HAP-1 (cell line): ENCODE data around the gene HCAR3.
A peak's percentile ranks its signal among the peaks of the same experiment; 100 is the strongest.
"Not testable (repeated sequence)": the region's sequence is repeated elsewhere in the genome, so short reads cannot be mapped to it uniquely, and the experiment has no call there.

Source experiments
- DNase-seq, 2 experiments: peaks; one replicate each; pipeline ENCODE4 v3.0.0-alpha.2; 2016 to 2020; ENCODE audit warnings: low spot score in 2 of 2
- H3K27me3 ChIP-seq: fragments of 250-450 bp; sonication (Bioruptor Pico); 2 replicates; pipeline ENCODE4 v1.5.1; 2020; ENCODE audit warnings: low read depth, mild to moderate bottlenecking, moderate library complexity
- H3K36me3 ChIP-seq: fragments of 250-450 bp; sonication (Bioruptor Pico); replicated peaks from 2 replicates; pipeline ENCODE4 v1.5.1; 2020; ENCODE audit warnings: mild to moderate bottlenecking
- H3K4me1 ChIP-seq: fragments of 250-450 bp; sonication (Bioruptor Pico); 2 replicates; pipeline ENCODE4 v1.5.1; 2020; ENCODE audit warnings: mild to moderate bottlenecking
- H3K4me3 ChIP-seq: fragments of 250-450 bp; sonication (Bioruptor Pico); 2 replicates; pipeline ENCODE4 v1.5.1; 2020; ENCODE audit warnings: mild to moderate bottlenecking, moderate library complexity
- H3K9me3 ChIP-seq: fragments of 250-450 bp; sonication (Bioruptor Pico); 2 replicates; pipeline ENCODE4 v1.5.1; 2020; ENCODE audit warnings: mild to moderate bottlenecking, moderate library complexity
- in situ Hi-C: fragments of 300-500 bp; cut with MboI; formaldehyde crosslinking; loops from 3 replicates; pipeline ENCODE4 v1.14.3; 2020; ENCODE audit warnings: low sequenced_read_pairs, inconsistent platforms, mixed read lengths

Gene HCAR3

GRCh38 chr12:122732170-122732569 lies 15.6 kb upstream of the HCAR3 start:
- in situ Hi-C loops, result no loop called here
- Histone ChIP-seq H3K27me3 (no peaks in the 10 kb centered on the region), H3K9me3 (no peaks in the 10 kb centered on the region), H3K36me3 (no peaks in the 10 kb centered on the region), H3K4me1 (peaks cover 9% of the 10 kb centered on the region), H3K4me3 (no peak overlapping the region)
- DNase-seq, result no peak

GRCh38 chr12:122730215-122731014 lies 13.8 kb upstream of the HCAR3 start, which contains the start of gene HCAR1:
HCAR1 (minus strand) TSS chr12:122730844; CDS start chr12:122730339, 505 bp downstream.
- Histone ChIP-seq H3K4me3 (no peak within 1 kb of the TSS), H3K9me3 (no peaks in the 10 kb centered on the region), H3K4me1 (peaks cover 10% of the 10 kb centered on the region), H3K27me3 (no peaks in the 10 kb centered on the region), H3K36me3 (no peaks in the 10 kb centered on the region)
- DNase-seq, result no peak
- in situ Hi-C loops, result no loop called here

- DNase-seq, result no peak
- Histone ChIP-seq H3K36me3 (no peaks in the 10 kb centered on the region), H3K4me3 (no peak overlapping the region), H3K9me3 (no peaks in the 10 kb centered on the region), H3K4me1 (peaks cover 10% of the 10 kb centered on the region), H3K27me3 (no peaks in the 10 kb centered on the region)
- in situ Hi-C loops, result no loop called here
Observed at GRCh38 chr12:122729583-122730214, 13.1 kb upstream of the HCAR3 start.

GRCh38 chr12:122726080-122726558 lies 9.5 kb upstream of the HCAR3 start:
- H3K4me3 ChIP-seq, result no peak overlapping the region
- H3K36me3 ChIP-seq, result no peaks in the 10 kb centered on the region
- peaks cover 8% of the 10 kb centered on the region for H3K4me1 ChIP-seq
- in situ Hi-C loops, result no loop called here
- H3K27me3 ChIP-seq, result no peaks in the 10 kb centered on the region; the same call in 1 of the 2 replicates
- peak; percentile 41 to 78 for DNase-seq
- H3K9me3 ChIP-seq, result no peaks in the 10 kb centered on the region

GRCh38 chr12:122725452-122726079 lies 9.0 kb upstream of the HCAR3 start:
- in situ Hi-C loops, result no loop called here
- H3K4me3 ChIP-seq, result no peak overlapping the region
- no peaks in the 10 kb centered on the region; the same call in 1 of the 2 replicates for H3K27me3 ChIP-seq
- H3K4me1 ChIP-seq, result peaks cover 8% of the 10 kb centered on the region
- no peak for DNase-seq
- H3K36me3 ChIP-seq, result no peaks in the 10 kb centered on the region
- no peaks in the 10 kb centered on the region for H3K9me3 ChIP-seq

GRCh38 chr12:122724641-122725243 lies 8.1 kb upstream of the HCAR3 start:
- Histone ChIP-seq H3K36me3 (no peaks in the 10 kb centered on the region), H3K9me3 (no peaks in the 10 kb centered on the region), H3K4me3 (no peak overlapping the region), H3K27me3 (no peaks in the 10 kb centered on the region; the same call in 1 of the 2 replicates), H3K4me1 (peaks cover 8% of the 10 kb centered on the region)
- in situ Hi-C loops, result no loop called here
- no peak for DNase-seq

GRCh38 chr12:122722387-122722786 lies 5.8 kb upstream of the HCAR3 start:
- H3K4me3 ChIP-seq, result no peak overlapping the region
- no peaks in the 10 kb centered on the region for H3K9me3 ChIP-seq
- no peak for DNase-seq
- H3K36me3 ChIP-seq, result no peaks in the 10 kb centered on the region
- peaks cover 8% of the 10 kb centered on the region for H3K4me1 ChIP-seq
- H3K27me3 ChIP-seq, result no peaks in the 10 kb centered on the region; the same call in 1 of the 2 replicates
- in situ Hi-C loops, result no loop called here

GRCh38 chr12:122721057-122721545 lies 4.5 kb upstream of the HCAR3 start:
- peaks cover 4% of the 10 kb centered on the region for H3K4me1 ChIP-seq
- no peak overlapping the region for H3K4me3 ChIP-seq
- in situ Hi-C loops, result no loop called here
- no peaks in the 10 kb centered on the region for H3K9me3 ChIP-seq
- H3K27me3 ChIP-seq, result no peaks in the 10 kb centered on the region; the same call in 1 of the 2 replicates
- no peaks in the 10 kb centered on the region for H3K36me3 ChIP-seq
- DNase-seq, result no peak

- H3K4me1 ChIP-seq, H3K27me3 ChIP-seq, DNase-seq, in situ Hi-C loops, H3K4me3 ChIP-seq, H3K36me3 ChIP-seq, H3K9me3 ChIP-seq: not testable (repeated sequence)
Observed at GRCh38 chr12:122715211-122715610, 1.4 kb downstream of the HCAR3 start.

- H3K4me1 ChIP-seq, DNase-seq, H3K27me3 ChIP-seq, in situ Hi-C loops, H3K36me3 ChIP-seq, H3K4me3 ChIP-seq, H3K9me3 ChIP-seq: not testable (repeated sequence)
Observed at GRCh38 chr12:122713491-122714188, 3.0 kb downstream of the HCAR3 start.

GRCh38 chr12:122711266-122711665 lies 5.3 kb downstream of the HCAR3 start:
- DNase-seq, H3K36me3 ChIP-seq, H3K9me3 ChIP-seq, H3K4me1 ChIP-seq, H3K4me3 ChIP-seq, in situ Hi-C loops, H3K27me3 ChIP-seq: not testable (repeated sequence)

GRCh38 chr12:122710341-122710740 lies 6.3 kb downstream of the HCAR3 start:
- H3K4me1 ChIP-seq, H3K9me3 ChIP-seq, H3K4me3 ChIP-seq, in situ Hi-C loops, H3K27me3 ChIP-seq, H3K36me3 ChIP-seq, DNase-seq: not testable (repeated sequence)

GRCh38 chr12:122709287-122709686 lies 7.3 kb downstream of the HCAR3 start:
- DNase-seq, result not testable (repeated sequence)

More at GRCh38 chr12:122709287-122709686, 7.3 kb downstream of the HCAR3 start:
- H3K27me3 ChIP-seq, H3K9me3 ChIP-seq, in situ Hi-C loops, H3K36me3 ChIP-seq, H3K4me1 ChIP-seq, H3K4me3 ChIP-seq: not testable (repeated sequence)
